Left kidney (tissue), 2 donors: ENCODE data around the gene DLX6. TPM values are rescaled to one million over a fixed set of nuclear protein-coding genes. Genes with fewer than 3 reads are reported as not detected.
"Not testable (repeated sequence)": the region's sequence is repeated elsewhere in the genome, so short reads cannot be mapped to it uniquely, and the experiment has no call there.

Source experiments
- DNase-seq: peaks from one replicate; pipeline ENCODE4 v3.0.0-alpha.2; 2013
- polyA plus RNA-seq: library from polyadenylated mRNA; unstranded; fragments of 120-200 nt; gene quantifications from one replicate; pipeline ENCODE4 v1.2.1, GENCODE V29; 2013; ENCODE audit not compliant: insufficient read length

The DLX6 gene
- polyA plus RNA-seq, 1 donor = not detected

DNA sequence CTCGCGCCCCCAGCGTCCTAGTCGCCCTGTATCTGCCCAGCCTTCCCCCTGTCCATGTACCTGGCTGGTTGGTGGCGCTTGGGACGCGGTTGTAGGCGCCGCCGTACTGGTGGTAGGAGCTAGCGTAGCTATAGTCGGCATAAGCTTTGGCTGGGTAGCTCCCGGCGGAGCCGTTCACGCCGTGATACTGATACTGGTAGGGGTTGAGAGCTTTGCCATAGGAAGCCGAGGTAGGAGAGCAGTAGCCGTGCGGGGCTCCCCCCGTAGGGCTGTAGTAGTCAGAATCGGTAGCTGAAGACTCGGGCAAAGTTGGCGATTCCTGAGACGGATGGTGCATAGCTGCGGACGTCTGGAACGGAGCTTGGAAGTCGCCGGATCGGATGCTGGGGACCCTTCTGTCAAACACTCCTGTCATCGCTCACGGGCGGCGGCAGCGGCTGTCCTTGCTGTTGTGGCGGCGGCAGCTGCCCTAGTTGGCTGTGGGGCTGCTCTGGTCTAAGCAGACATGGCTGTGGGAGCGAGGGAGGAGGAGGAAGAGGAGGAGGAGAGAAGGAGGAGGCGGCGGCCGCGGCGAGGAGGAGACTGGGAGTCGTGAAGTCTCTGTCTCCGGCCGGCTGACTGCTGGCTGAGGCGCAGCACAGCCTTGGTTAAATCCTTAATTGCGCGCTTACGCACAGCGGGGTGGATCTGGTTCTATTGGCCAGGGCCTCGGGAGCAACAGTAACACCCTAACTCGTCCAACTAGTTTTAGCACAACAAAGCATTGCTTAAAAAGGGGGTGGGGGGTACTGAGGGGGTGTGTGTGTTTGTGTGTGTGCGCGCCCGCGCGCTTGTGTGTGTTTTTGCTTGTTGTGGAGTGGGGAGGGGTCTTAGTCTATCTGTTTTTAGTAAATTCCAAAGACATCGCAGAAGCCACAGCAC lies 19.1 kb downstream of the DLX6 start, which contains the start of gene DLX5:
Gene DLX5 (minus strand): TSS at position 623 of the 921 bp plus-strand sequence. CDS start 208 bp downstream, at position 415.
- DNase-seq = no peak

DNA sequence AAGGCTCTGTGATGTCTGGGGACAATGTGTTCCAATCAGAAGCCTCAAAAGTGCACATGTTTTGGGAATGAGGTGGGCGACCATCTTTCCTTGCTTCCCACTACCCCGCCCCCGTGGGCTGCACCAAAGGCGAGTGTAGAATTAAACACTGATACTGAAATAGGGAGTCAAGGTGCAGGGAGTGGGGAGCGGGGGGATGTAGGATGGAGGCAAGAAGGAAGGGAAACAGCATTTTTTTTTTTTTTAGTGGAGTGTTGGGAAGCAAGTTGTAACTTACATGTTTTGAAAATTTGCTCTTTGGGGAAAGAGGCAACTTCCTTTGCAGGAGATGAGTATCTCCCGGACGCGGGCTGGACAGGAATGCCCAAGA lies 19.8 kb downstream of the DLX6 start:
- no peak for DNase-seq

DNA sequence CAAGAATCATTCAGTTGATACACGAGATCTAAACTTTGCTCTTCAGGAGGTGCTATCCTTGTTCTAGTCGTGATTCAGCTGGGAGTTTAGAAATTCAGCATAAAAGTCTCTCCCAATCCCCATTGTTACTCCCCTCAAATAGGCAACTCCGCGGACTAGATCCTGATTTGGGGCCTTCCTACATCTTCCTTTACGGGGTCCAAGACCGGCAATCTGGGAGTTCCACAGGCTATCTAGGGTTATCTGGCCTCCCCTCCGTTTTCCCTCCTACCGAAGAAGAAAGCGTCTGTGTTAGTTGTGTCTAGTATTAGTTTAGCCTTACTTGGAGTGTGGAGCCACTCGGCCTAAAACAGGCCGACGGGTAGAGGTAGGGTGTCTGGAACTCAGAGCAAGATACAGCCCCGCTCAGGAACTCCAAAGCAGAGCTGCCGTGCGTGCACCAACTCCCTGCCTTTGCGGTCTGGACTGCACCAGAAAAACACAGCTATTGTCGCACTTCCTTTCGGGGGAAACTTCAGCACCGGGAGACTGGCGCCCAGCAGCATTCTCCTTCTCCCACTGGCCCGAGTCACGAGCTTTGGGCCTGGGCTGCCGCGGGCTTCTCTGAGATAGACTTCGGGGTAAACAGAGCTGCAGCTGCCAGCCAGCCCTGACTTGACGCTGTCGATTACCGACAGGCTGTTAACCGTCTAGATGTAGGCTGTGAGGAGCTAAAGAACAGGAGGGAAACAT lies 20.8 kb downstream of the DLX6 start:
- no peak for DNase-seq

DNA sequence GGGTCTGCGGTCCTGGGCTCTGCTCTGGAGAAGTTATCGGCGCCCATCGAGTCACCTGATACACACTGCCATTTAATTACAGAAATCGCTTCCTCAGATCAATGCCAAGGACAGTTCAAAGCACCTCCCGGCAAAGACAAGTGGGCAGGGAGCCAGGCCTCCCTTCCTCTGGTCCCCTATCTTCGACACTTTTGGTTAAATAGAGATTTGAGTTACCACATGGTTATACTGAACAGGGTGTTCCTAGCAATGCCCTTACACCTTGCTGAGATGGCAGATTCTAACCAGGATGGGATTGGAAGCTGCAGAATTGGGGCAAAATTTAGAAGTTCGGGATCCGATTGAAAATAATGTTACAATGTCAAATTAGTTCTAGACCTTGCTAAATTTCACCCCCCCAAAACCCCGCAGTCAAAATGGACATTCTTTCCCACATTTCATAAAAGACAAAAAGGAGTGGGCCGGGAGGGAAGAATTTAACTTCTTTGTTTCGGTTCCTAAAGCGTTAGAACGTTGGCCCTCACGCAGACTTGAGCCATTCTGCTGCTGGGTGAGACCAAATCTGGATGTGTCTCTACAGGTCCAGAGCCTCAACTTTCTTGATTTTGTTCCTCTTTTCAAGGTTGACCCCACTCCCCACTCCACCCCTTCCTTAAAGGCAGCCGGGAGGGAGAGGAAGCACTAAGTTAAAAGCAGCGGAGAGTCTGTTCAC lies 21.5 kb downstream of the DLX6 start:
- DNase-seq = no peak

DNA sequence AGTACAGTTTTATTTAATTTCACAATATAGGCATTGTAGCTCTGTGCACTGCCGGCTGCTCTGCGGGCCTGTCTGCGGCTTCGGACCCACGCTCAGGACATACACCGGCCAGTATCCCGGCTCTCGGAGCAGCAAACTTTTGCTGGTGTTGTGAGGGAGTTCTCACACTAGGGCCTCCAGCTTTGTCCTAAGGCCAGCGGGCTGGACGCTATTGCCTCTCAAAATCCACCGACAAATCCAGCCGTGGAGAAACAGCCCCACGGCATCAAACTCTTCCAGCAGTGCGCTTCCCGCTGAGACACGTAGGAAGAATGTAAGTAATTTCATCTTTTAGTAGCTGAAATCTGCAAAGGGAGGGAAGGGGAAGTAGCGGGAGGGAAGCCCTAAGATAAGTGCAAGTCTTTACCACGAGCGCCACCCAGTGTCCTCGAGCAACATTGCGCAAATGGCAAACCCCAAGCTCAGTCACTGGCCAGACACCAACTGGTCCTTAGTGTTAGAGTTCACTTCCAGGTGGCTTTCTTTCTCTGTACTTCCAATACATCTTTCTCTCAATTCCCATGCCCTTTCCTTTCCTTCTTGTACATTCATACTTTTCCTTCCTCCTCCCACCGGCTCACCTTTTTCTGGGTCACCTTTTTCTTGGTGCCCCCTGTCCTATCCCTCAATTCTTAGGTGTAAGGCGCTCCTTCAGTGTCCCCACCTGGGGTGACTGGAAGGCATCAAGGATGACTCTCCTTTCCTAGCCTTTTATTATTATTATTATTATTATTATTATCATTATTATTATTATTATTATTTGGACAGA lies 22.3 kb downstream of the DLX6 start:
- peak; percentile 82 for DNase-seq

DNA sequence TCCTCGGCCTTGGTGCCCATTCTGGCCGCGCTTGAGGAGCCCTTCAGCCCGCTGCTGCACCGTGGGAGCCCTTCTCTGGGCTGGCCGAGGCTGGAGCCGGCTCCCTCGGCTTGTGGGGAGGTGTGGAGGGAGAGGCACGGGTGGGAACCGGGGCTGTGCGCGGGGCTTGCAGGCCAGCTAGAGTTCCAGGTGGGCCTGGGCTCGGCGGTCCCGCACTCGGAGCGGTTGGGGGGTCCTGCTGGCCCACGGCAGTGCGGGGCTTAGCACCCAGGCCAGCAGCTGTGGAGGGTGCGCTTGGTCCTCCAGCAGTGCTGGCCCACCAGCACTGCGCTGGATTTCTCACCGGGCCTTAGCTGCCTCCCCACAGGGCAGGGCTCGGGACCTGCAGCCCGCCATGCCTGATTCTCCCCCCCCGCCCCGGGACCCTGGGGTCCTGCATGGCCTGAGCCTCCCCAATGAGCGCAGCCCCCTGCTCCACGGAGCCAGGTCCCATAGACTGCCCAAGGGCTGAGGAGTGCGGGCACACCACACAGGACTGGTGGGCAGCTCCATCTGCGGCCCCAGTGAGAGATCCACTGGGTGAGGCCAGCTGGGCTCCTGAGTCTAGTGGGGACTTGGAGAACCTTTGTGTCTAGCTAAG lies 29.0 kb downstream of the DLX6 start:
- not testable (repeated sequence) for DNase-seq

DNA sequence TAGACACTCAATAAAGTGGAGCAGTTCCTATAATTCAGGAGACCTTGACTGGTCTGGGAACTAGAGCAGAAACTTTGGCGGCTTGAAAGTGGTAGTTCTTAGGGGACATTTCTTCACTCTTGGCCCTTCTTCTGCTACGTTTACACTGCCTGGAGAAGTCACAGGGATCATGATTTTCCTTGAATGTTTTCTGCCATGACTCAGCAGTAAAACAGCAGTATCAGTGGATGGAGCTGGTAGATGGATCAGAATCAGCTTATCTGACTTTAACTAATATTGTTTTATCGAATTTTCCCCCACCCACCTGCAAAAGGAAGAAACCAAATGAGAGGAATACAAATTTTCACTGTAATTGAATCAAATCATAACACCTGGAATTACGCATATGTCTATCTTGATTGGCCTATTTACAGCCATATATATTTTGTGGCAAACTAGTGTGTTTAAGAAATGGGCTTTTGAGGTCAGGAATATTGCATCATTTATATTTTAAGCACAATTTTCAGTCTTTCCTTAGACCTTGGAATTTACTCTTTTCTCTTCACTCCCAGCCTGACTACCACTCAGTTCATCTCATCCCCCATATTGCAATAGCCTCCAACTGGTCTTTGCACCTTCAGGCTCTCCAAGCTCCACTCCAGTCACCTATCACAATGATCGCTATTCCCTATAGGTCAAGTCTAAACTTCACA lies 34.2 kb downstream of the DLX6 start:
- no peak for DNase-seq

DNA sequence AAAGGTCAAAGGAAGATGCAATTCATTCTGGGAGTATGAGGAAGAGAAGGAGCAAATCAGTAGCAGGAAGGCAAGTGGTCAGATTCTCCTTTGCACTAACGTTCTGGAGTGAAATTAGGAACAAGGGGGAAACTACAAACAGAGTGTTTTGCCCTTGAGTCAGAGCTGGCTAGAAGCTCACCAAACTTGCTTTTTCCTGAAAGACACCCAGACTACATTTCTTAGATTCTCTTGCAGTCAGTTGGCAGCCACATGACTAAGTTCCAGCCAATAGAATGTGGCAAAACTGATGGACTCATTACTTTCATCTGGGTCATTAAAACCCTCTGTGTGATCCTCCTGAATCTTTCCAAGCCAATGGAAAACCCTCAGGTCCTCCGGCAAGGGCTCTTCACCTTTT lies 37.9 kb downstream of the DLX6 start:
- DNase-seq = no peak

Other genes starting within 250 kb of the DLX6 start
- not detected for gene DLX5, start 19.3 kb downstream of the DLX6 start, polyA plus RNA-seq
- gene SDHAF3, start 112.1 kb downstream of the DLX6 start, polyA plus RNA-seq = 41.3 TPM